GM18909 (cell line): ENCODE measurements around the gene KIF26A.

ENCODE experiments used
- ATAC-seq: cut with Tn5 transposase; IDR thresholded peaks from one replicate; pipeline ENCODE4 v1.9.1; 2021; ENCODE audit warnings: mild to moderate bottlenecking; ENCODE audit not compliant: unreplicated experiment, poor library complexity

Gene KIF26A

GRCh38 chr14:104187931-104188726 is 49.7 kb downstream of the KIF26A start:
- no peak for ATAC-seq

GRCh38 chr14:104188727-104189400 is 50.5 kb downstream of the KIF26A start:
- ATAC-seq = no peak

GRCh38 chr14:104189629-104190335 is 51.4 kb downstream of the KIF26A start:
- no peak for ATAC-seq

- ATAC-seq = no peak
Measured at GRCh38 chr14:104190396-104191000, 52.1 kb downstream of the KIF26A start.

- no peak for ATAC-seq
Measured at GRCh38 chr14:104191409-104191997, 53.1 kb downstream of the KIF26A start.

GRCh38 chr14:104192146-104192882 is 53.9 kb downstream of the KIF26A start:
- no peak for ATAC-seq

GRCh38 chr14:104192883-104193245 is 54.5 kb downstream of the KIF26A start:
- no peak for ATAC-seq

GRCh38 chr14:104194016-104194415 is 55.6 kb downstream of the KIF26A start:
- ATAC-seq = no peak

GRCh38 chr14:104194716-104195115 is 56.3 kb downstream of the KIF26A start:
- ATAC-seq = no peak

- ATAC-seq = no peak
Measured at GRCh38 chr14:104195361-104195760, 57.0 kb downstream of the KIF26A start.

- no peak for ATAC-seq
Measured at GRCh38 chr14:104195878-104196277, 57.5 kb downstream of the KIF26A start.

GRCh38 chr14:104196461-104197140 is 58.2 kb downstream of the KIF26A start:
- no peak for ATAC-seq

GRCh38 chr14:104197449-104198247 is 59.3 kb downstream of the KIF26A start:
- ATAC-seq = no peak

- ATAC-seq = no peak
Measured at GRCh38 chr14:104199266-104199895, 61.0 kb downstream of the KIF26A start.

GRCh38 chr14:104200106-104200505 is 61.7 kb downstream of the KIF26A start:
- no peak for ATAC-seq

GRCh38 chr14:104200591-104200990 is 62.2 kb downstream of the KIF26A start:
- no peak for ATAC-seq

- no peak for ATAC-seq
Measured at GRCh38 chr14:104201063-104201462, 62.7 kb downstream of the KIF26A start.

- ATAC-seq = no peak
Measured at GRCh38 chr14:104201496-104201895, 63.1 kb downstream of the KIF26A start.
